Activated CD4-positive, alpha-beta T cell treated with anti-CD3 and anti-CD28 coated beads, Interleukin-2, amount 50 U/mL, for 16 hours (primary cell): ENCODE data around the gene KRT81.
A peak's percentile ranks its signal among the peaks of the same experiment; 100 is the strongest.
"Not testable (repeated sequence)": the region's sequence is repeated elsewhere in the genome, so short reads cannot be mapped to it uniquely, and the experiment has no call there.

Experiments used
- DNase-seq: peaks from one replicate; pipeline ENCODE4 v3.0.0-alpha.2; 2020

KRT81 gene

GRCh38 chr12:52252175-52252615 lies 39.1 kb downstream of the KRT81 start:
- DNase-seq, result not testable (repeated sequence)

GRCh38 chr12:52251367-52252051 lies 39.8 kb downstream of the KRT81 start:
- peak; percentile 71 for DNase-seq

DNA sequence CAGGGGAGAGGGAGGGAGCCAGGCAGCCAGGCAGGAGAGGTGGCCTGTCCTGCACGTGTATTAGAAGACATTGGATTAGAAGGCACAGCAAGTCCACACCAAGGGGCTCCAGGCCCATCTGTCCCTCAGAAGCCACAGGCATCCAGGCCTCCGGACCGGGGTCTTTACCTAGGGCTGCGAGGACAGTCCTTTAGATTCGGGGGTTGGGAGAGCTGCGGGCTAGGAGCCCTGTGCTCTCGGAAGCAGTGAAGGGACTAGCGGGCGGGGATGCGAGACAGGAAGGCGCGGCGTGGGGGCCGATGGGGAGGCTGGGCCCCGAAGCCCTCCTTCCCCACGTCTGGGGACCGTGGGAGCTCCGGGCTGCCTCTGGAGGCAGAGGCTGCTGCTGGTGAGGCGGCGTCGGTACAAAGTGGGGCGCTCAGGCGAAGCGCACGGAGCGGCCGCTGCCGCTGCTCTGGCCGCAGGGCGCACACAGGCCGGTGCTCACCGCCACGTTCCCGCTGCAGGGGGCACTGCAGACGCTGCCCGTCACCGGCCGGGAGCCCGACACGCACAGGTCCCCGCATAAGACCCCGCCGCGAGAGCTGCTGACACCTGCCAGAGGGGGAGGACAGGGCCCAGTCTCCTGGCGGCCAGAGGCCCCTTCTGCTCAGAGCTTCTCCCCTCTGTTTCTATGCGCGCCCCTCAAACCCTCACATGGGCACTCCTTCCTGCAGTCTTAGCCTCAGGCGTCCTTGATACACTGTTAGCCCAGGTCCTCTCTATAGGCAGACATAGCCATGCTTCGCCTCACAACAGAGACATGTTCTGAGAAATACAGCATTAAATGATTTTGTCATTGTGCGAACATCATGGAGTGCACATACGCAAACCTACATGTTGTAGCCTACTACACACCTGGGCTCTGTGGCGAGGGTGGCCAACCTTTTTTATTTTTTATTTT lies 41.0 kb downstream of the KRT81 start:
- DNase-seq, result no peak

GRCh38 chr12:52249511-52250047 lies 41.8 kb downstream of the KRT81 start:
- no peak for DNase-seq

- DNase-seq, result no peak
Observed at GRCh38 chr12:52248541-52249461, 42.5 kb downstream of the KRT81 start.

DNA sequence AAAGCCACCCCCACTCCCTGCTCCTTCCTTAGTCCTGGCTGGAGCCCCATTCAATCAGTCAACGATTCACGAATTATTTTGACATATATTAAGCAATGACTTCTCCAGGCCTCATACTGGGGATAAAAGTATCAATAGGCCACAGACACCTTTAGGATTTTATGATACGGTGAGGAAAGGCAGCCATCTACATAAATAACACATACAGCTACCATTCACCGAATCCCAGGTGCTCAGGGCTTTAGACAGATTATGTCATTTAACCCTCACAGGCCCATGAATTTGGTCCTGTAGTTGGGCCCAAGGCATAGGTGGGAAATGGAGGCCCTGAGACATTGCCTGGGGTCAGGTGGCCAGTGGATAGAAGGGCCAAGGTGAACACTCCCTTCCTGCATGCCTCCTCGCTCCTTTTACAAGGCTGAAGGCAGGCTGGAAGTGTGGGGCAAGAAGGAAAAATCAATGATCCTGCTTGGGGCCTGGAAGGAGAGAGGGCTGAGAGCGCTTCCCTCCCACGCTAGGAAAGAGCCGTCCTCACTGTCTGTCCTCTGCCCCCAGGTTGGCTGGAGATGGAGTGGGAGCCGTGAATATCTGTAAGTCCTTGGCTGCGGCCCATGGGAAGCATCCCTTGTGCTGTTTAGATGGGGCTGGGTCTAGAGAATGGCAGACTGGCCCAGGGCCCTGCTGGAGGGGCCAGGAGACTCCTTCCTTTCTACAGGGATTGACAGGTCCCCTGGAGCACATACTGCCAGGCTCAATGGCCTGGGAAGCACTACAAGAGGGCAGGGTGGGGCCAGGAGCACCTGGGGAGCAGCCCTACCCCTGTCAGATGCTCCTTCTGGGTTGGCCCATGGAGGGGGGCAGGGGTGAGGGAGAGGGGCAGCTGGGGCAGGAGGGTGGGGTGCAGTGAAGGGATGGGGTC lies 43.5 kb downstream of the KRT81 start:
- no peak for DNase-seq

- peak; percentile 55 for DNase-seq
Observed at GRCh38 chr12:52246720-52247621, 44.4 kb downstream of the KRT81 start.

- DNase-seq, result no peak
Observed at GRCh38 chr12:52245962-52246569, 45.3 kb downstream of the KRT81 start.

DNA sequence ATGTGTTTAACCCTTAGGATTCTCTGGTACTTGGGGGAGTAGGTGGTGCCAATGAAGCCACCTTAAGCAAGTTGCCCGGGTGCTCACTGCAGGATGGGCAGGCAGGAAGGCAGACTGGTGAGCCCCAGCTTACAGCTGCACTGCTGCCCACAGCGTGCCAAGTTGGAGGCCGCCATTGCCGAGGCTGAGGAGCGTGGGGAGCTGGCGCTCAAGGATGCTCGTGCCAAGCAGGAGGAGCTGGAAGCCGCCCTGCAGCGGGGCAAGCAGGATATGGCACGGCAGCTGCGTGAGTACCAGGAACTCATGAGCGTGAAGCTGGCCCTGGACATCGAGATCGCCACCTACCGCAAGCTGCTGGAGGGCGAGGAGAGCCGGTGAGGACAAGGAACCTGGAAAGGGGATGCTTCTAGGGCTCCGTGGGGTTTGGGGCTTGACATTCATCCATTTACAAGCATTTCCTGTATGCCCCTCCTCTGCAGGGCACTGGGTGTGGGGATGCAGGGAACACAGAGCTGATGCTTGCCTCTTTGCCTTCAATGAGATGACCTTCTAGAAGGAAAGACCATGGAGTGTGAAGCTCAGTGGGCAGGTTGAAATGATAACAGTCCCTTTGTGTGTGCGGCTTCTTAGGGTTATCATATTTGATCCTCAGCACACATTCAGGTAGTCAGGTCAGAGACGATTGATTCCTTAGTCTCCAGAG lies 45.9 kb downstream of the KRT81 start:
- DNase-seq, result no peak

DNA sequence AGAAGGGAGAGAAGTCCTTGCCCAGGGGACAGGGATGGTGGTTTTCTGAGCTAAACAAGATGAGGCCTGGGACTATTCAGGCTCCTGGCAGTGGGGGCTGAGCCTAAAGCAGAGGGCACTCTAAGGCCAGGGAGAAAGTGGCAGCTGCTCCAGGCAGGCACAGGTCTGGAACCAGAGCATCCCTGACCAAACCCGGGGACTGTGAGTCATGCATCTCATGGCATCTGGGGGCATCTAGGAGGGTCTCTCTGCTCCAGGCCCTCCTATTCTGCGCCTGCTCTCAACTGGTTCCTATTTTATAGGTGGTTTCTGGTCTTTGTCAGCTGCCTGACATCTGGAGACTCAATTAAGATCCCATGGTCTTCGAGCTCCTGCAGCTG lies 46.7 kb downstream of the KRT81 start:
- no peak for DNase-seq

GRCh38 chr12:52243856-52244614 lies 47.3 kb downstream of the KRT81 start:
- DNase-seq, result peak; percentile 81

DNA sequence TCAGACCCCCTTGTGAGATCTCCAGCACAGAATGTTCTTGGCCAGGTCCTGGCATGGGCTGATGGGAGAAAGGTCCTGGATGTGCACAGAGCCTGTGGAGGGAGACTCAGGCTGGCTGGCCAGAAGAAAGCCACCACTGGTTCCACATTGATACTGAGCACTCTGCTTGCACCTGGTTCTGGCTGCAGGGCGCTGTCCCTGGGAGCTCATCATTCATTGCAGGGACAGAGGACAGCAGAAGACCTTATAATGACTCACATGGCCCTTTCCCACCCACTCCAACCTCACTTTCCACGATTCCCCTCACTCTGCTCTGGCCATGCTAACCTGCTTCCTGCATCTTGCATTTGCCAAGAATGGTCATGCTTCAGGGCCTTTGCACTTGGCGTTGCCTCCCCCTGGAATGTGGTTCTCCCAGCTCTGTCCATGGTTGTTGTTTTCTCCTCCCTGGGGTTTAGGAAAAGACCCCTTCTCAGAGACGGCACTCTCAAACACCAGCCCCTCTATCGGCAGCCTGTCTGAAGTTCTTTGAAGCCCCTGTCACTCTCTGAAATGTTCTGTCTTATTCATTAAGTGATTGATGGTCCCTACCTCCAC lies 48.0 kb downstream of the KRT81 start:
- DNase-seq, result no peak

DNA sequence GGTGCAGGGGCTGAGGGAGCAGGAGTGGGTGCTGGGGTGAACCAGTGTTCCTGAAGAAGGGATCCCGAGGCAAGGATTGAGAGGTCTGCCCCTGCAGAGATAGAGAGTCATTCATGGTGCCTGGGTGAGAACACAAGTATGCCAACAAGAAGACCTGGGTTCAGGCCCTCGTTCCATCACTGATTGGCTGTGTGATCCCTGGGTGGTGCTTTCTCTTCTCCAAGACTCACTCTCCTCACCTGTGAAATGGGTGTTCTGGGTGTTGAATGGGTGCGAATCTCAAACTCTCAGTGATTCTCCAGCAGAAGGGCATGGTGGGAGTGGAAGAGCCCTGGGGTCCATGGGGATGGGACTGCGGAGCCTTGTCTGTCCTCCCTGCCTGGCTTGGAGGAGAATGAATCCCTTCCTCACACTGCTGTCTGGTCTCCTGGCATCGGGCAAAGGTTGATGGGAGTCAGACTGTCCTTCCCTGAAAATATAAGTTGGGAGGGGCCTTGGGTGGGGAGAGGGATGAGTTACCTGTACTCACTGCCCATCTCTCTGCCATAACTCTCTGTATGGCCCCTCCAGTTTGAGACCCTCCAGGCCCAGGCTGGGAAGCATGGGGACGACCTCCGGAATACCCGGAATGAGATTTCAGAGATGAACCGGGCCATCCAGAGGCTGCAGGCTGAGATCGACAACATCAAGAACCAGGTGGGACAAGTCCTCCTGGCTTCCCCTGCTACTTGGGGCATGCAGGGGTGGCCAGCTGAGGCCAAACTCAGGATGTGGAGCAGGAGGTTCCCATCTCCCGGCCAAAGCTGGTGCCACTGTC lies 48.7 kb downstream of the KRT81 start:
- no peak for DNase-seq

DNA sequence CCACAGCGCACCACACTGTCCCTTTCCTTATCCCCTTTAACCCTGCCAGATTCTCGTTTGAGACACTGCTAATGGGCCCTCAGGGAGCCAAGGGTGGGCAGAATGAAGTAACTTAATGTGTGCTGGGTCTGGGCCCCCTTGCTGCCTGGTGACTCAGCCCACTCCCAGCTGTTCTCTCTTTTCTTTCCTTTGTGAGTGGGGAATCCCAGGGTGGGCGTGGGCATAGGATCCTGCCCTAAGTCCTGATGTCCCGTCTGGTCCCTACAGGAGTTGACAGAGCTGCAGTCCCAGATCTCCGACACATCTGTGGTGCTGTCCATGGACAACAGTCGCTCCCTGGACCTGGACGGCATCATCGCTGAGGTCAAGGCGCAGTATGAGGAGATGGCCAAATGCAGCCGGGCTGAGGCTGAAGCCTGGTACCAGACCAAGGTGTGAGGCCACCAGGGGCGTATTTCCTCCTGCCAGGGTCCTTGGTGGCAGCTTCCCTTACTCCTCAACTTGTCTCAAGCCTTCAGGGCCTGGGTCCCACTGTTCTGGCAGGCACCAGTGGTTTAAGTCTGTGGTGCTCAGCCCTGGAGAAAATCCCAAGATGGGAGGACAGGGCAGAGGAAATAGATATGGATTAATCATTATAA lies 50.0 kb downstream of the KRT81 start:
- no peak for DNase-seq

GRCh38 chr12:52240247-52240646 lies 51.1 kb downstream of the KRT81 start:
- DNase-seq, result not testable (repeated sequence)

DNA sequence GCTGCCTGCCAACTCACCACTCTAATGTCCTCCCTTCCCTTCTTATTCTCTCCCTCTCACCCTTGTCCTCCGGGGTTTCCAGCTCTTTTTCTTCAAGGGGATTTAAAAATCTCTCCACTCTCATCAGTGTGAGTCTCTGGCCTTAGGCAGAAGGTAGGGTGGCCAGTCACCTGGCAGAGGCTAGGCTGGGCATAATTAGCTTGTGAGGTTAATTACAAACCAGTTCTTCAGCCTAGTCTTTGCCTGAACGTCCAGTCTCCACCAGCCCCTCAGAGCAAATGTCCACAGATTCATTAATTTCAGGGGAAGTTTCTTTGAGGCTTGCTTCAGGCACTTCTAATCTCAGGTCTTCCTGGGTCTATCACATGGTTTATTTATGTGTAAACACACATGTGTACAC lies 51.6 kb downstream of the KRT81 start:
- no peak for DNase-seq
